ENCODE measurements around the gene ZBTB37. TPM values are rescaled to one million over a fixed set of nuclear protein-coding genes. Genes with fewer than 3 reads are reported as not detected.
"Not testable (repeated sequence)": the region's sequence is repeated elsewhere in the genome, so short reads cannot be mapped to it uniquely, and the experiment has no call there.

The ZBTB37 gene
- total and polyA plus RNA-seq, 2 of the 4 experiments (the other 2 are of a cell fraction) = 1.0 to 13.1 TPM

GRCh38 chr1:173857363-173857917 is 10.7 kb upstream of the ZBTB37 start (continued):
- no peak for TF ChIP-seq BHLHE40 (IDR thresholded peaks at IDR 0.05; ENCODE audit: low read depth, low read length)

DNA sequence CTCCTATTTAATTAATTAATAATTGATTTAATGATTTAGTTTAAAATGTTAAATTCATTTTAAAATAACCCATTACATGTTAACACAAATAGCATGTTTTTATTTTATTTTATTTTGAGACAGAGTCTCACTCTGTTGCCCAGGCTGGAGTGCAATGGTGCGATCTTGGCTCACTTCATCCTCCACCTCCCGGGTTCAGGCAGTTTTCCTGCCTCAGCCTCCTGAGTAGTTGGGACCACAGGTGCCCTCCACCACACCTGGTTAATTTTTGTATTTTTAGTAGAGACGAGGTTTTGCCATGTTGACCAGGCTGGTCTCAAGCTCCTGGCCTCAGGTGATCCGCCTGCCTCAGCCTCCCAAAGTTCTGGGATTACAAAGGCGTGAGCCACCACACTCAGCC is 8.6 kb upstream of the ZBTB37 start:
- H2AK5ac ChIP-seq (ENCODE audit: low read depth, low read length); H4K91ac ChIP-seq (ENCODE audit: insufficient read depth, low read depth, low read length); in situ Hi-C loops (cut with MboI; ENCODE audit: low sequenced_read_pairs); H3K27ac ChIP-seq (ENCODE audit: insufficient read depth, low read length); H2BK120ac ChIP-seq (ENCODE audit: low read depth, low read length); H3K9me1 ChIP-seq (ENCODE audit: insufficient read depth, low read length); H3K23ac ChIP-seq (ENCODE audit: low read depth, low read length); CTCF ChIA-PET; BruUV-seq (replicated peaks); H2BK15ac ChIP-seq (ENCODE audit: low read depth, low read length); H3K56ac ChIP-seq (ENCODE audit: extremely low read depth, insufficient read depth, low read length); H3K4me3 ChIP-seq (ENCODE audit: insufficient read depth, low read depth, low read length); POLR2A ChIA-PET (ENCODE audit: unreplicated experiment); H2BK5ac ChIP-seq (ENCODE audit: low read depth, low read length, poor library complexity, severe bottlenecking); H3K4me2 ChIP-seq (ENCODE audit: low read depth, low read length); ATAC-seq (ENCODE audit: low read depth); H3K4ac ChIP-seq (ENCODE audit: low read depth, low read length); H2AFZ ChIP-seq (replicated peaks; ENCODE audit: low read length, poor library complexity); H2BK20ac ChIP-seq (ENCODE audit: low read depth, low read length); DNase-seq; H3K9ac ChIP-seq (ENCODE audit: low read depth, low read length); H4K8ac ChIP-seq (ENCODE audit: low read depth in 2 of 2, low read length in 2 of 2); H3K27me3 ChIP-seq (ENCODE audit: control insufficient read depth, insufficient read depth, low read length); H4K5ac ChIP-seq (ENCODE audit: low read depth, low read length); H3K18ac ChIP-seq (ENCODE audit: low read depth, low read length); intact Hi-C loops (cut with micrococcal nuclease); H3K14ac ChIP-seq (replicated peaks; ENCODE audit: low read depth, low read length); H2AK9ac ChIP-seq (replicated peaks; ENCODE audit: low read depth, low read length, poor library complexity); H3K9me3 ChIP-seq (ENCODE audit: control insufficient read depth, insufficient read depth, low read length); dilution Hi-C loops (cut with HindIII; ENCODE audit: low sequenced_read_pairs, unreplicated experiment): not testable (repeated sequence)
- H3K36me3 ChIP-seq (ENCODE audit: control insufficient read depth, insufficient read depth, low read length) = peaks cover 30% of the 10 kb centered on the region
- H3K79me1 ChIP-seq (ENCODE audit: low read depth in 1 of 2, low read length in 2 of 2) = peaks cover under 1 to 24% of the 10 kb centered on the region in 2 experiments; a peak in 2 of 4 replicates
- no CpG with 5 or more reads among the region's 5 CpGs for WGBS, 2 experiments (ENCODE audit: extremely low coverage in 2 of 2, insufficient read length in 1 of 2)
- peaks cover 39% of the 10 kb centered on the region for H4K20me1 ChIP-seq (ENCODE audit: insufficient read depth, low read length)
- H3K4me1 ChIP-seq (ENCODE audit: control insufficient read depth, insufficient read depth, low read length) = peaks cover 10% of the 10 kb centered on the region

All from IMR-90 (cell line).